ENCODE data around the gene FNDC3B. TPM values are rescaled to one million over a fixed set of nuclear protein-coding genes. Genes with fewer than 3 reads are reported as not detected.
A peak's percentile ranks its signal among the peaks of the same experiment; 100 is the strongest.

FNDC3B gene
- total RNA-seq, 1 donor from 2014 or later = 29.0 TPM

DNA sequence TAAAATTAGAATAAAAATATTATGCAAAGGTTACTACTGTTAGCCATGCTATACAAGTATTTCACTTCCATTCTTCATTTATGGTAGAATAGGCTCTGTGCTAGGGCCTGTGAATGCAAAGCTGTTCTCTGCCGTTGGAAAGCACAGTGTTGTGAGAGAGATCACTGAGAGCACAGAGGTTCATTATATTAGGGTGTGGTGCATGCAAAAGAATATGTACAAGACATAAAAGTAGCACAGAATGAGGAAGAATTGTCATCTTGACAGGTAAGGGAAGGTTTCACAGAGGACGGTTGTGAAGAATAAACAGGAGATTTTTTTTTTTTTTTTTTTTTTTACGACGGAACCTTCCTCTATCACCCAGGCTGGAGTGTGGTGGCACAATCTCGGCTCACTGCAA, 25.2 kb upstream of the FNDC3B start:
- Mint-ChIP-seq H3K4me3 (no peak overlapping the region), H3K27ac (no peak overlapping the region), H3K36me3 (ENCODE audit: low read depth) (peaks cover 1% of the 10 kb centered on the region), H3K9me3 (no peaks in the 10 kb centered on the region), H3K4me1 (ENCODE audit: low read depth) (no peaks in the 10 kb centered on the region), H3K27me3 (ENCODE audit: insufficient read depth) (peaks cover 8% of the 10 kb centered on the region)
- DNase-seq (ENCODE audit: low spot score) = no peak
- intact Hi-C loops (cut with micrococcal nuclease) = no loop called here

DNA sequence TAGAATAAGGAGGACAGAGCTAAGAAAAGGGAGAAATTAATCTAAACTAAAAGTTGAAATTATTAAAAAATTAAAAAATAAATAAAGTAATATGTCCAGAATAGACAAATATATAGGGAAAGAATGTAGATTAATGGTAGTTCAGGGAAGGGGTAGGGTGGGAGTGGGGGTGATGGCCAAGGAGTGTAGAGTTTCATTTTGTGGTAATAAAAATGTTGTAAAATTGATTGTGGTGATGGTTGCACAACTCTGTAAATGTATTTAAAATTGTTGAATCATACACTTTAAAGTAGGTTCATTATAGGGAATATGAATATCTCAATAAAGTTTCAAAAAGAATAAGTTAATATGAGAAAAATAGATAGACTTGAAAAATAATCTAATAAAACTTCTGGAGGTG, 21.0 kb upstream of the FNDC3B start:
- intact Hi-C loops (cut with micrococcal nuclease) = no loop called here
- Mint-ChIP-seq H3K4me1 (ENCODE audit: low read depth) (no peaks in the 10 kb centered on the region), H3K9me3 (no peaks in the 10 kb centered on the region), H3K36me3 (ENCODE audit: low read depth) (peaks cover 1% of the 10 kb centered on the region), H3K4me3 (no peak overlapping the region), H3K27me3 (ENCODE audit: insufficient read depth) (peaks cover 9% of the 10 kb centered on the region), H3K27ac (no peak overlapping the region)
- DNase-seq (ENCODE audit: low spot score) = no peak

DNA sequence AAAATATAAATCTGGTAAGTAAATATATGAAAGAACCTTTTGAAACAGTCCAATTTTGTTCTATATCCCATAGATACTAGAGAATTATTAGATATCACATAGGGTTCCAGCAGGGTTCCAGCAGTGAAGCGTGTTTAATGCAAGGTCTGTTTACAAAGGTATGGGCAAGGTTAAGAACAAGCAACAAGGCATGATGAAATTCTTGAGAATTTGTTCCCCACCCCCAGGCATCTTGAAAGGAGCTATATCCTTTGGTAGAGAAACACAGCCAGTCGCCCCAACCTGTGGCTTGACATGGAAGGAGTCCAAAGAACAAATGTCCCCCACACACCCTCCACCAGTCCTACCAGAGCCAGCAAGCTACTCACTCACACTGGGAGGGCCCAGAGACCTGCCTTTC, 18.6 kb upstream of the FNDC3B start:
- no peak overlapping the region for H3K27ac Mint-ChIP-seq
- H3K27me3 Mint-ChIP-seq (ENCODE audit: insufficient read depth) = peaks cover 11% of the 10 kb centered on the region
- DNase-seq (ENCODE audit: low spot score) = no peak
- peaks cover 1% of the 10 kb centered on the region for H3K36me3 Mint-ChIP-seq (ENCODE audit: low read depth)
- intact Hi-C loops (cut with micrococcal nuclease) = no loop called here
- no peaks in the 10 kb centered on the region for H3K4me1 Mint-ChIP-seq (ENCODE audit: low read depth)
- H3K9me3 Mint-ChIP-seq = no peaks in the 10 kb centered on the region
- H3K4me3 Mint-ChIP-seq = no peak overlapping the region

DNA sequence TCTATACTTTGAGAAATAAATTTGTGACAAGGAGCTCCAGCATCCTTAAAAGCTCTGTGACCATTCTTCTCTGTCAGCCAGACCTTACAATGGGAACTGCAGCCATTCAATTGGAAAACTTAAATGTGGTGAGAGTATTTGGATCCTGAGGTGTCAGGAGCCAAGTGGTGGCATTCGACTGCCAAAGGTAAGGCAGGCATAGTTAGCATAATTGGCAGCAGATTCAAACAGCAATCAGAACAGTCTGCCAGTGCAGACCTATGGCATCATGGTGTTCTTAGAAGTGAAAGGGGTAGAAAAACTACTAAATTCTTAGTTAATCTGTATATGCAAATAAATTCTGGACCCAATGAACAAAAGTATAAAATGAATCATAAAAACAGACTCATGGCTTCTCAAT, 18.2 kb upstream of the FNDC3B start:
- peaks cover 8% of the 10 kb centered on the region for H3K27me3 Mint-ChIP-seq (ENCODE audit: insufficient read depth)
- H3K4me1 Mint-ChIP-seq (ENCODE audit: low read depth) = no peaks in the 10 kb centered on the region
- no peak overlapping the region for H3K4me3 Mint-ChIP-seq
- peaks cover 1% of the 10 kb centered on the region for H3K36me3 Mint-ChIP-seq (ENCODE audit: low read depth)
- intact Hi-C loops (cut with micrococcal nuclease) = no loop called here
- no peaks in the 10 kb centered on the region for H3K9me3 Mint-ChIP-seq
- no peak overlapping the region for H3K27ac Mint-ChIP-seq
- no peak for DNase-seq (ENCODE audit: low spot score)

DNA sequence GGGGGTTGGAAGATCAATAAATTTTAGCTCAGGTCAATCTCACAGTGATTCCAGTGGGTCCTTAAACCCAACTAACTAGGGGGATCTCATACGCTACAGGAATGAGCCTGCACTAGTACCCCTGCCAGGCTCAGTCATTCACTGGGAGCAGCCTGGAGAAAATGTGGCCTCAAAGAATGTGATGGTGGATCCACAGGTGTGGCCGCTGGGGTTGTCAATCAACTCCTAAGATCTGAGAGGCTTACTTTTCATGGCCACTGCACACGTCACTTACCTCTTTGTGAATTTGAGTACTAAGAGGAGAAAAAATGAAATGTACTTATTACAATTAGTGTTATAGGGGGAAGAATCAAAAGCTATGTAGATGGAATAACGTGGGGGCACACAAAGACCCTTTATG, 17.5 kb upstream of the FNDC3B start:
- H3K4me1 Mint-ChIP-seq (ENCODE audit: low read depth) = no peaks in the 10 kb centered on the region
- H3K27me3 Mint-ChIP-seq (ENCODE audit: insufficient read depth) = peaks cover 7% of the 10 kb centered on the region
- intact Hi-C loops (cut with micrococcal nuclease) = no loop called here
- no peaks in the 10 kb centered on the region for H3K9me3 Mint-ChIP-seq
- peaks cover 1% of the 10 kb centered on the region for H3K36me3 Mint-ChIP-seq (ENCODE audit: low read depth)
- H3K27ac Mint-ChIP-seq = no peak overlapping the region
- H3K4me3 Mint-ChIP-seq = no peak overlapping the region
- no peak for DNase-seq (ENCODE audit: low spot score)

DNA sequence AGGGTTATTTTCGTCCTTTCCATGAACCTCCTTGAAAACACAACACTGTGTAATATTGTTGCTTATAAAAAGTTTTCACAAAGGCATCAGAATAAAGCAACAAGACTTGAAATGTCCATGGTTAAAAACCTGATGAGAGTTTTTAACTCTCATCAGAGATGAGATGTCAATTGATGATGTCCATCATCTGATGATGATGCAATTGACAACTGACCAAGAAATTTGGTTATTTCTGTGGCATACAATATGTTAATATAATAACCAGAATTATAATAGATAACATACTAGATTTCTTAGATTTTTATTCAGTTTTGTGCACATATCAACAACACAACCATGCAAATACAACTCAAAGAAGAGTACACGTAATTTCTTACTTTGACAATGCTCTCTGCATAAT, 15.5 kb upstream of the FNDC3B start:
- Mint-ChIP-seq H3K27me3 (ENCODE audit: insufficient read depth) (peaks cover 7% of the 10 kb centered on the region), H3K36me3 (ENCODE audit: low read depth) (no peaks in the 10 kb centered on the region), H3K9me3 (no peaks in the 10 kb centered on the region), H3K4me3 (no peak overlapping the region), H3K4me1 (ENCODE audit: low read depth) (no peaks in the 10 kb centered on the region), H3K27ac (no peak overlapping the region)
- DNase-seq (ENCODE audit: low spot score) = no peak
- intact Hi-C loops (cut with micrococcal nuclease) = no loop called here

DNA sequence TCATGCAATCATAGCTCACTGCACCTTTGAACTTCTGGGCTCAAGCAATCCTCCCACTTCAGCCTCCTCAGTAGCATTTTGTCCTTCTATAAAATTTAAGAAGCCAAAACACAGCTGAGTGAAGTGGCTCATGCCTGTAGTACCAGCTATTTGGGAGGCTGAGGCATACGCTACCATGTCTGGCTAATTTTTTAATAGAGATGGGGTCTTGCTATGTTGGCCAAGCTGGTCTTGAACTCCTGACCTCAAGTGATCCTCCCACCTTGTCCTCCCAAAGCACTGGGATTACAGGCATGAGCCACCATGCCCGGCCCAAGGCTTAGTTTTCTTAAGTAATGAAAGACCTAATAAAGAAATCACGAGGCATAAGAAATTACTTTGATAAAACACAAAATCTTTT, 14.7 kb upstream of the FNDC3B start:
- peaks cover 7% of the 10 kb centered on the region for H3K27me3 Mint-ChIP-seq (ENCODE audit: insufficient read depth)
- H3K4me3 Mint-ChIP-seq = no peak overlapping the region
- intact Hi-C loops (cut with micrococcal nuclease) = no loop called here
- H3K36me3 Mint-ChIP-seq (ENCODE audit: low read depth) = no peaks in the 10 kb centered on the region
- no peaks in the 10 kb centered on the region for H3K9me3 Mint-ChIP-seq
- H3K27ac Mint-ChIP-seq = no peak overlapping the region
- DNase-seq (ENCODE audit: low spot score) = no peak
- H3K4me1 Mint-ChIP-seq (ENCODE audit: low read depth) = no peaks in the 10 kb centered on the region

DNA sequence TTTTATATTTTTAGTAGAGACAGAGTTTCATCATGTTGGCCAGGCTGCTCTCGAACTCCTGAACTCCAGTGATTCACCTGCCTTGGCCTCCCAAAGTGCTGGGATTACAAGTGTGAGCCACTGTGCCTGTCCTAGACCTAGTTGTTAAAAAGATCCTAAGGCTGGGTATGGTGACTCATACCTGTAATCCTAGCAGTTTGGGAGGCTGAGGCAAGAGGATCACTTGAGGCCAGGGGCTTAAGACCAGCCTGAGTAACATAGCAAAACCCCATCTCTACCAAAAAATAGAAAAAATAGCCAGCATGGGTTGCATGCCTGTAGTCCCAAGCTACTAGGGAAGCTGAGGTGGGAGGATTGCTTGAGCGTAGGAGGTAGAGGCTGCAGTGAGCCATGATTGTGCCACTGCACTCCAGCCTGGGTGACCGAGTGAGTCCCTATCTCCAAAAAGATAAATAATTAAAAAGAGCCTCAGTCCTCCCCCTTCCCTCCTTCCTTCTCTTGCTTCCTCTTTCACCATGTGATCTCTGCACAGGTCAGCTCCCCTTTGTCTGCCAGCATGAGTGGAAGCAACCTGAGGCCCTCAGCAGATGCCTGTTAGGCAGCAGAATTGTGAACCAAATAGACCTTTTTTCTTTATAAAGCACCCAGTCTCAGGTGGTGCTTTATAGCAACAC, 9.8 kb upstream of the FNDC3B start:
- intact Hi-C loops (cut with micrococcal nuclease) = loop anchor here (10.0 kb wide), 2 partner anchors 215 to 485 kb away; partner anchors contain the start of gene PLD1
- Mint-ChIP-seq H3K27me3 (ENCODE audit: insufficient read depth) (peaks cover 3% of the 10 kb centered on the region), H3K4me1 (ENCODE audit: low read depth) (no peaks in the 10 kb centered on the region), H3K27ac (no peak overlapping the region), H3K36me3 (ENCODE audit: low read depth) (no peaks in the 10 kb centered on the region), H3K4me3 (no peak overlapping the region), H3K9me3 (peaks cover 4% of the 10 kb centered on the region)
- no peak for DNase-seq (ENCODE audit: low spot score)

DNA sequence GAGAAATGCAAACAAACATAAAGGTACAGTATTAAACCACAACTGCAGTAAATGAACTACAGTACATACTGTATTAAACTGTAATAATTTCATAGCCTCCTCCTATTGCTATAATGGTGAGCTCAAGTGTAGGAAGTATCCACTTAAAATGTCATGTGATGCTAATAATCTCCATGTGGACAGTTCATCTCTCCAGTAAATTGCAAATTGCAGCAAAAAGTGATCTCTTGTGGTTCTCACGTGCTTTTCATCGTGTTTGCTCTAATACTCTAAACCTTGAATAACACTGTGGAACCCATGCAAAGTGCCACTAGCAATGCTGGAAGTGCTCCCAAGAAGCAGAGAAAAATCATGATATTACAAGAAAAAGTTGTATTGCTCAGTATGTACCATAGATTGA, 9.2 kb upstream of the FNDC3B start:
- Mint-ChIP-seq H3K27me3 (ENCODE audit: insufficient read depth) (peaks cover 2% of the 10 kb centered on the region), H3K9me3 (peaks cover 4% of the 10 kb centered on the region), H3K36me3 (ENCODE audit: low read depth) (no peaks in the 10 kb centered on the region), H3K27ac (no peak overlapping the region), H3K4me3 (no peak overlapping the region), H3K4me1 (ENCODE audit: low read depth) (peaks cover 4% of the 10 kb centered on the region)
- no peak for DNase-seq (ENCODE audit: low spot score)
- intact Hi-C loops (cut with micrococcal nuclease) = loop anchor here (10.0 kb wide), 2 partner anchors 215 to 485 kb away; partner anchors contain the start of gene PLD1

DNA sequence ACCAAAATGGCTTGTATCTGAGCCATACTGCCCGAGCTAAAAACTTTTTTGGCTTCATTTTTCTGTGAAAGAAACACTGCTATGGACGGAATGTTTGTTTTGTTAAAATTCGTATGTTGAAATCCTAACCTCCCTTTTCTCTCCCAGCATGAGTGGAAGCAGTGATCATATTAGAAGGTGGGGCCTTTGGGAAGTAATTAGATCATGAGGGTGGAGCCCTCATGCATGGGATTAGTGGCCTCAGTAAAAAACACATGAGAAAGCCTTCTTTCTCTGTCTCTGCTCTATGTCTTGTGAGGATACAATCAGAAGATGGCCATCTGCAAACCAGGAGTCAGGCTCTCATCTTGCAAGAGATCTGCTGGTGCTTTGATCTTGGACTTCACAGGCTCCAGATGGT, 7.4 kb upstream of the FNDC3B start:
- H3K27ac Mint-ChIP-seq = no peak overlapping the region
- H3K4me1 Mint-ChIP-seq (ENCODE audit: low read depth) = peaks cover 6% of the 10 kb centered on the region
- DNase-seq (ENCODE audit: low spot score) = no peak
- intact Hi-C loops (cut with micrococcal nuclease) = loop anchor here (10.0 kb wide), 2 partner anchors 217 to 483 kb away; partner anchors contain the start of gene PLD1
- H3K36me3 Mint-ChIP-seq (ENCODE audit: low read depth) = no peaks in the 10 kb centered on the region
- H3K9me3 Mint-ChIP-seq = peaks cover 4% of the 10 kb centered on the region
- peaks cover 2% of the 10 kb centered on the region for H3K27me3 Mint-ChIP-seq (ENCODE audit: insufficient read depth)
- H3K4me3 Mint-ChIP-seq = no peak overlapping the region

DNA sequence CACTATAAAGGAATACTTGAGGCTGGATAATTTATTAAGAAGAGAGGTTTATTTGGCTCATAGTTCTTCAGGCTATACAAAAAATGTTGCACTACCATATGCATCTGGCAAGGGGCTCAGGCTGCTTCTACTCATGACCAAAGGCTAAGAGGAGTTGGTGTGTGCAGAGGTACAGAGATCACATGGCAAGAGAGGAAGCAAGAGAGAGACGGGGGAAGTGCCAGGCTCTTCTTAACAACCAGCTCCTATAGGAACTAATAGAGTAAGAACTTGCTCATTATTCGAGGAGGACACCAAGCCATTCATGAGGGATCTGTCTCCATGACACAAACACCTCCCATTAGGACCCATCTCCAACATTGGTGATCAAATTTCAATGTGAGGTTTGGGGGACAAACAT, 6.0 kb upstream of the FNDC3B start:
- H3K9me3 Mint-ChIP-seq = peaks cover 4% of the 10 kb centered on the region
- peaks cover 6% of the 10 kb centered on the region for H3K4me1 Mint-ChIP-seq (ENCODE audit: low read depth)
- no peaks in the 10 kb centered on the region for H3K36me3 Mint-ChIP-seq (ENCODE audit: low read depth)
- H3K27me3 Mint-ChIP-seq (ENCODE audit: insufficient read depth) = peaks cover 4% of the 10 kb centered on the region
- intact Hi-C loops (cut with micrococcal nuclease) = loop anchor here (10.0 kb wide), 2 partner anchors 219 to 481 kb away; partner anchors contain the start of gene PLD1
- no peak overlapping the region for H3K27ac Mint-ChIP-seq
- no peak for DNase-seq (ENCODE audit: low spot score)
- no peak overlapping the region for H3K4me3 Mint-ChIP-seq

DNA sequence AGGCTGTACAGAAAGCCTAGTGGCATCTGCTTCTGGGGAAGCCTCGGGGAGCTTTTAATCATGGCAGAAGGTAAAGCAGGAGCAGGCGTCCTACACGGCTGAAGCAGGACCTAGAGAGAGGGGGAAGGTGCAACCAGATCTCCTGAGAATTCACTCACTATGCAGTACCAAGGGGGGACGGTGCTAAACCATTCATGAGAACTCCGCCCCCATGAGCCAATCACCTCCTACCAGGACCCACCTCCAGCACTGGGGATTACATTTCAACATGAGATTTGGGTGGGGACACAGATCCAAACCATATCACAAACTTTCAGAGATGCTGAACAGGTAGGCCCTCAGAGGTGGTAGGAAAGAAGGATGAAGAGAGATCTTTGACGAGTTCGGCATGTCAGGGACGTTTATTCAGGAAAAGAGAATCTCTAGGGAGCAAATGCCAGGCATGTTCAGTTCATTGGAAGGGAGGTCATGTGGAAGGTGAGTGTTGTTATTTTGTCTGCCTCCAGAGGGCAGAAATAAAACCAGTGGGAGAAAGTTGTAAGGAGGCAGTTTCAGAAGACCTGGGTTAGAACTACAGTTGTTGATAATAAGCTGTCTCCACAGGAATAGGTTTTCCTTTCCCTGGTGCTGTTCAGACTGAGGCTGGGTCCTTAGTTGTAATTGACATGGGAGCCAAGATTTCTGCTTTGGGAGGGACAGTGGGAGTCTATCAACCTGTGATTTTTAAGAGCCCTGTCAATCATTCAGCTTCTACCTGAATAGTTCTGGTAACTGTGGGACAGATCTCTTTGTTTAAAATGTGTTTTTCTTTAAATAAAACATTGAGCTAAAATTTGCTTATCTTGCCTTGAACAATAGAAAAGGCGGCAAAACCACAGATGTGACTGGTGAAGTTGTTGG, 4.3 kb upstream of the FNDC3B start:
- Mint-ChIP-seq H3K36me3 (ENCODE audit: low read depth) (peaks cover 2% of the 10 kb centered on the region), H3K4me3 (no peak overlapping the region), H3K9me3 (peaks cover 4% of the 10 kb centered on the region), H3K27ac (no peak overlapping the region), H3K4me1 (ENCODE audit: low read depth) (peaks cover 15% of the 10 kb centered on the region), H3K27me3 (ENCODE audit: insufficient read depth) (peaks cover 13% of the 10 kb centered on the region)
- intact Hi-C loops (cut with micrococcal nuclease) = loop anchor here (1.0 to 10.0 kb wide), 4 partner anchors 220 to 1678 kb away; partner anchors contain the start of genes PLD1 and SKIL
- peak; percentile 14 for DNase-seq (ENCODE audit: low spot score)

All from activated T-helper 1 cell treated with anti-CD3 and anti-CD28 coated beads, Interleukin-12 subunit alpha, Interleukin-12 subunit beta, Interleukin-2, Interleukin-4 antibody, amounts not matched to agents 30 ng/mL and 10 ng/mL and 1 ng/mL, durations not matched to agents 14 hours and 24 hours and 36 hours (primary cell).